Middle frontal gyrus (tissue), 1 donor: Measurements from ENCODE around the gene NELFE.
"Not testable (repeated sequence)": the region's sequence is repeated elsewhere in the genome, so short reads cannot be mapped to it uniquely, and the experiment has no call there.

Source experiments
- DNase-seq: peaks from one replicate; pipeline ENCODE4 v3.0.0-alpha.2; 2015; ENCODE audit warnings: low spot score; ENCODE audit errors: extremely low spot score

Gene NELFE

GRCh38 chr6:31949926-31950548, 8.7 kb downstream of the NELFE start:
- no peak for DNase-seq

- DNase-seq, result no peak
These were observed 9.9 kb downstream of the NELFE start for GRCh38 chr6:31948753-31949413.

- no peak for DNase-seq
These were observed 10.5 kb downstream of the NELFE start for GRCh38 chr6:31948306-31948705.

GRCh38 chr6:31947864-31948263, 10.9 kb downstream of the NELFE start:
- DNase-seq, result no peak

- DNase-seq, result no peak
These were observed 11.6 kb downstream of the NELFE start for GRCh38 chr6:31947070-31947675.

- no peak for DNase-seq
These were observed 12.3 kb downstream of the NELFE start for GRCh38 chr6:31946370-31946885.

- DNase-seq, result no peak
These were observed 13.0 kb downstream of the NELFE start, which contains the start of gene CFB for GRCh38 chr6:31945507-31946369. CFB (plus strand) TSS chr6:31946095; CDS start chr6:31946222, 127 bp downstream.

GRCh38 chr6:31945154-31945506, 13.6 kb downstream of the NELFE start:
- no peak for DNase-seq

GRCh38 chr6:31943742-31944141, 15.0 kb downstream of the NELFE start:
- DNase-seq, result no peak

- no peak for DNase-seq
These were observed 18.5 kb downstream of the NELFE start for GRCh38 chr6:31940256-31940664.

- DNase-seq, result no peak
These were observed 22.9 kb downstream of the NELFE start for GRCh38 chr6:31935823-31936222.

- no peak for DNase-seq
These were observed 23.8 kb downstream of the NELFE start for GRCh38 chr6:31935021-31935420.

- no peak for DNase-seq
These were observed 25.2 kb downstream of the NELFE start for GRCh38 chr6:31933537-31933936.

GRCh38 chr6:31932137-31932536, 26.6 kb downstream of the NELFE start:
- DNase-seq, result not testable (repeated sequence)

- DNase-seq, result no peak
These were observed 27.8 kb downstream of the NELFE start for GRCh38 chr6:31930962-31931361.

GRCh38 chr6:31928672-31928939, 30.2 kb downstream of the NELFE start:
- DNase-seq, result no peak

GRCh38 chr6:31927863-31928671, 30.7 kb downstream of the NELFE start:
- no peak for DNase-seq

GRCh38 chr6:31927242-31927862, 31.4 kb downstream of the NELFE start, which contains the start of gene C2:
C2 (plus strand) TSS chr6:31927717; CDS start chr6:31927753, 36 bp downstream.
- DNase-seq, result no peak

GRCh38 chr6:31922942-31923341, 35.8 kb downstream of the NELFE start:
- DNase-seq, result no peak

- no peak for DNase-seq
These were observed 38.0 kb downstream of the NELFE start for GRCh38 chr6:31920811-31921210.
